ENCODE data around the gene PPP6R2.

DNA sequence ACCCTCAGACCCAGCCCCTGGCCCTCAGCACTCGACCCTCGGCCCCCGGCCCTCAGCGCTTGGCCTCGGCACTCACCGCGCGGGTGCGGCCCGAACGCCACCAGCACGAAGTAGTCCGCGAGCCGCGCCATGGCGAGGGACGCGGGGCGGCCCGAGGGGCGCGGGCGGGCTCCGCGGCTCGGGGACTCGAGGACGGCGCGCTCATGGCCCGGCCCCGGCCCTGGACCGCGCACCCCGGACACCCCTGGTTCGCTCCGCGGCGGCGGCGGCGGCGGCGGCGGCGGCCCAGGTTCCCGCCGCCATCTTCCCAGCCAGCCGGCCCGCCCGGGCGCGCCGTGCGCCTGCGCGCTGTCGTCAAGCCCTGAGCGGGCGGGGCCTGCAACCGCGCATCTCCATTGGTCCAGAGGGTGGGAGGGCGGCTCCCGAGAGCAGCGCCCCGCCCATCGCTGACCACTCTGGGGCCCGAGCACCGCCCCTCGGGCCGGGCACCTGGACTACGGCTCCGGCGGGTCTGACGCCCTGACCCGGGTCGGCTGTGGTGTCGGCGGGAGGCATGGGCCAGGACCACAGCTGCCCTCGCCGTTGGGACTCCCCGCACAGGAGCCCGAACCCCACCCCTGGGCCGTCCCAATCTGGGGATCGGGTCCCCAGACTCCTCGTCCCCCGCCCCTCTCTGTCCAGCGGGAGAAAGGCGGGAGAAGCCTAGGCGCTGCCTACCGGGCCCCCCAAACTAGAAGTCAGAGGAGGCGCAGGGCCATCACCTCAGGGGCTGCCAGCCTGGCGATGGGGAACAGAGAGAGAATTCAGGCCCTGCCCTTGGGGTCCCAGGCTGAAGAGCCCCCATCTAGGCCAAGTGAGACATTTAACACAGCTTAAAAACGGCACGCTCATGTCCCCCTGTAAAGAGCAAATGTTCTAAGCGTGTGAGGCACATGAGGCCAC is 131.9 kb downstream of the PPP6R2 start, which contains the start of gene SBF1:
- TF ChIP-seq, protein P1, sequence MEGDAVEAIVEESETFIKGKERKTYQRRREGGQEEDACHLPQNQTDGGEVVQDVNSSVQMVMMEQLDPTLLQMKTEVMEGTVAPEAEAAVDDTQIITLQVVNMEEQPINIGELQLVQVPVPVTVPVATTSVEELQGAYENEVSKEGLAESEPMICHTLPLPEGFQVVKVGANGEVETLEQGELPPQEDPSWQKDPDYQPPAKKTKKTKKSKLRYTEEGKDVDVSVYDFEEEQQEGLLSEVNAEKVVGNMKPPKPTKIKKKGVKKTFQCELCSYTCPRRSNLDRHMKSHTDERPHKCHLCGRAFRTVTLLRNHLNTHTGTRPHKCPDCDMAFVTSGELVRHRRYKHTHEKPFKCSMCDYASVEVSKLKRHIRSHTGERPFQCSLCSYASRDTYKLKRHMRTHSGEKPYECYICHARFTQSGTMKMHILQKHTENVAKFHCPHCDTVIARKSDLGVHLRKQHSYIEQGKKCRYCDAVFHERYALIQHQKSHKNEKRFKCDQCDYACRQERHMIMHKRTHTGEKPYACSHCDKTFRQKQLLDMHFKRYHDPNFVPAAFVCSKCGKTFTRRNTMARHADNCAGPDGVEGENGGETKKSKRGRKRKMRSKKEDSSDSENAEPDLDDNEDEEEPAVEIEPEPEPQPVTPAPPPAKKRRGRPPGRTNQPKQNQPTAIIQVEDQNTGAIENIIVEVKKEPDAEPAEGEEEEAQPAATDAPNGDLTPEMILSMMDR (IDR thresholded peaks at IDR 0.05), result no peak
- peak; percentile 47 to 88 for TF ChIP-seq POLR2A (IDR thresholded peaks at IDR 0.05)
